Measurements from ENCODE around the gene TMEM178B. TPM values are rescaled to one million over a fixed set of nuclear protein-coding genes. Genes with fewer than 3 reads are reported as not detected.

TMEM178B gene
- total and polyA plus RNA-seq, 2 donors (not counting 1 experiment from before 2014, with no cell fraction given): 0.28 to 0.96 TPM

DNA sequence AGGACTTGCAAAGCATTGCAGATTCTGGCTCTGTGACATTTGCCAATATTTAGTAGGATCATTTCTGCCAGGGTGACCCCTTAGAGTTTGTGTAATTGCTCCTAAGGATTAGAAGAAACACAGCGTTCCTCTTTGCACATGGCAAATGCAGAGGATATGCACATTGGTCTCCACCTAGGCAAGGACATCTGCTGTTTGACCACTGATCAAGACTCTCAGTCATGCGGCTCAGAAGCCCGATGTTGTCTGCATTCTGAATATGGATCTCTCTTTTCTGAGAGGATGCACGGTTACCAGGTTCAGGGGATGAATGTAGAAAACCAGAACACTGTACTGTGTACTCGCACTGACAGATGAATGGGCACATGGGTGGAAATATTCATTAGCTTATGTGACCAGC lies 296.8 kb downstream of the TMEM178B start:
- H3K4me1 Mint-ChIP-seq: no peaks in the 10 kb centered on the region
- H3K4me1 ChIP-seq (ENCODE audit: control insufficient read depth in 2 of 2, insufficient read depth in 2 of 2, low read length in 2 of 2): no peaks in the 10 kb centered on the region
- ChIA-PET POLR2A (no interaction called here), CTCF (no interaction called here)
- no peak overlapping the region for H3K4me3 Mint-ChIP-seq
- intact Hi-C loops (cut with micrococcal nuclease): no loop called here
- no peaks in the 10 kb centered on the region for H3K79me2 ChIP-seq (ENCODE audit: control insufficient read depth, insufficient read depth, low read length)
- no peaks in the 10 kb centered on the region for H4K20me1 ChIP-seq (ENCODE audit: control insufficient read depth, insufficient read depth, low read length, poor library complexity, severe bottlenecking)
- H3K27ac ChIP-seq (ENCODE audit: low read length in 2 of 2): no peak overlapping the region
- no peak overlapping the region for H3K9ac ChIP-seq (ENCODE audit: low read length)
- H3K9me3 ChIP-seq (ENCODE audit: control extremely low read depth in 1 of 3, control insufficient read depth in 2 of 3, insufficient read depth in 1 of 3, low read length in 2 of 3): no peaks in the 10 kb centered on the region
- no peaks in the 10 kb centered on the region for H3K36me3 ChIP-seq (replicated peaks in 1 of 2; ENCODE audit: control extremely low read depth in 1 of 2, control insufficient read depth in 1 of 2, extremely low read depth in 1 of 2, insufficient read depth in 2 of 2, low read length in 1 of 2)
- DNase-seq: no peak
- no peak overlapping the region for H3K4me2 ChIP-seq (replicated peaks; ENCODE audit: low read depth, low read length, poor library complexity, severe bottlenecking)
- WGBS (ENCODE audit: insufficient coverage): 86% methylated on average over 5 of the region's 5 CpGs
- no peaks in the 10 kb centered on the region for H3K9me3 Mint-ChIP-seq (ENCODE audit: insufficient read depth)
- H3K27ac Mint-ChIP-seq: no peak overlapping the region
- no peak for ATAC-seq (ENCODE audit: low read depth)
- no peak for TF ChIP-seq EZH2 (IDR thresholded peaks at IDR 0.05; ENCODE audit: borderline replicate concordance, insufficient read depth, low read depth, low read length, poor library complexity, severe bottlenecking)
- TF ChIP-seq, protein P1, sequence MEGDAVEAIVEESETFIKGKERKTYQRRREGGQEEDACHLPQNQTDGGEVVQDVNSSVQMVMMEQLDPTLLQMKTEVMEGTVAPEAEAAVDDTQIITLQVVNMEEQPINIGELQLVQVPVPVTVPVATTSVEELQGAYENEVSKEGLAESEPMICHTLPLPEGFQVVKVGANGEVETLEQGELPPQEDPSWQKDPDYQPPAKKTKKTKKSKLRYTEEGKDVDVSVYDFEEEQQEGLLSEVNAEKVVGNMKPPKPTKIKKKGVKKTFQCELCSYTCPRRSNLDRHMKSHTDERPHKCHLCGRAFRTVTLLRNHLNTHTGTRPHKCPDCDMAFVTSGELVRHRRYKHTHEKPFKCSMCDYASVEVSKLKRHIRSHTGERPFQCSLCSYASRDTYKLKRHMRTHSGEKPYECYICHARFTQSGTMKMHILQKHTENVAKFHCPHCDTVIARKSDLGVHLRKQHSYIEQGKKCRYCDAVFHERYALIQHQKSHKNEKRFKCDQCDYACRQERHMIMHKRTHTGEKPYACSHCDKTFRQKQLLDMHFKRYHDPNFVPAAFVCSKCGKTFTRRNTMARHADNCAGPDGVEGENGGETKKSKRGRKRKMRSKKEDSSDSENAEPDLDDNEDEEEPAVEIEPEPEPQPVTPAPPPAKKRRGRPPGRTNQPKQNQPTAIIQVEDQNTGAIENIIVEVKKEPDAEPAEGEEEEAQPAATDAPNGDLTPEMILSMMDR (IDR thresholded peaks at IDR 0.05): no peak
- no peak overlapping the region for H3K4me3 ChIP-seq (ENCODE audit: control extremely low read depth in 1 of 5, extremely low read depth in 1 of 5, insufficient read depth in 1 of 5, low read depth in 2 of 5, low read length in 4 of 5)
- no peak overlapping the region for H2AFZ ChIP-seq (ENCODE audit: insufficient read depth, low read depth, low read length, poor library complexity, severe bottlenecking)
- H3K27me3 Mint-ChIP-seq: peaks cover 16% of the 10 kb centered on the region
- no peaks in the 10 kb centered on the region for H3K27me3 ChIP-seq (replicated peaks in 1 of 4; ENCODE audit: control extremely low read depth in 1 of 4, control insufficient read depth in 3 of 4, insufficient read depth in 4 of 4, low read length in 3 of 4)

DNA sequence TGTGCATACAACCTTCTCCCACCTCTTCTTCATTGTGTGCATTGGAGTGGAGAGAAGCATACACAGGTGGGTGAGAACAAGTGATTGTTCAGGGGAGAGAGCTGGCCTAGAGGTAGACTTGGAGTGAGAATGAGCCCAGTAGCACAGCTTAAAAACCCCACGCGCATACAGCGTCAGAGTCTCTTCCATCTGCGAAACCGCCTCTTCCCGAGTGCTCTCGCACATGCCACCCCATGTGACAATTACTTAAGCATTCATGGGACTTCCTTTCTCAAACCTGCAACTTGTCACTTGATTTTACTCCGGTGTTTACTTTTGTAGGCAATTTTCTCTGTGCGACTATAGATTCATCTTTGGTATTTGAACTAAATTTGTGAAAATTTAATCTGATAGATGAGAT lies 300.6 kb downstream of the TMEM178B start:
- H3K4me1 Mint-ChIP-seq: no peaks in the 10 kb centered on the region
- POLR2A ChIA-PET: no interaction called here

More for the DNA sequence above, 300.6 kb downstream of the TMEM178B start:
- intact Hi-C loops (cut with micrococcal nuclease): no loop called here
- H3K9me3 Mint-ChIP-seq (ENCODE audit: insufficient read depth): no peaks in the 10 kb centered on the region
- Histone ChIP-seq H3K4me2 (replicated peaks; ENCODE audit: low read depth, low read length, poor library complexity, severe bottlenecking) (no peak overlapping the region), H3K9ac (ENCODE audit: low read length) (no peak overlapping the region), H2AFZ (ENCODE audit: insufficient read depth, low read depth, low read length, poor library complexity, severe bottlenecking) (no peak overlapping the region), H3K4me3 (ENCODE audit: control extremely low read depth in 1 of 5, extremely low read depth in 1 of 5, insufficient read depth in 1 of 5, low read depth in 2 of 5, low read length in 4 of 5) (no peak overlapping the region), H3K36me3 (replicated peaks in 1 of 2; ENCODE audit: control extremely low read depth in 1 of 2, control insufficient read depth in 1 of 2, extremely low read depth in 1 of 2, insufficient read depth in 2 of 2, low read length in 1 of 2) (no peaks in the 10 kb centered on the region), H3K79me2 (ENCODE audit: control insufficient read depth, insufficient read depth, low read length) (no peaks in the 10 kb centered on the region), H3K27ac (ENCODE audit: low read length in 2 of 2) (no peak overlapping the region), H3K27me3 (replicated peaks in 1 of 4; ENCODE audit: control extremely low read depth in 1 of 4, control insufficient read depth in 3 of 4, insufficient read depth in 4 of 4, low read length in 3 of 4) (no peaks in the 10 kb centered on the region), H4K20me1 (ENCODE audit: control insufficient read depth, insufficient read depth, low read length, poor library complexity, severe bottlenecking) (no peaks in the 10 kb centered on the region), H3K4me1 (ENCODE audit: control insufficient read depth in 2 of 2, insufficient read depth in 2 of 2, low read length in 2 of 2) (no peaks in the 10 kb centered on the region), H3K9me3 (ENCODE audit: control extremely low read depth in 1 of 3, control insufficient read depth in 2 of 3, insufficient read depth in 1 of 3, low read length in 2 of 3) (no peaks in the 10 kb centered on the region)
- DNase-seq: no peak
- no peak overlapping the region for H3K4me3 Mint-ChIP-seq
- H3K27me3 Mint-ChIP-seq: peaks cover 12% of the 10 kb centered on the region
- no peak overlapping the region for H3K27ac Mint-ChIP-seq
- TF ChIP-seq, protein P1 (IDR thresholded peaks at IDR 0.05): no peak
- no peak for TF ChIP-seq EZH2 (IDR thresholded peaks at IDR 0.05; ENCODE audit: borderline replicate concordance, insufficient read depth, low read depth, low read length, poor library complexity, severe bottlenecking)
- CTCF ChIA-PET: no interaction called here
- 97% methylated on average over 6 of the region's 9 CpGs for WGBS (ENCODE audit: insufficient coverage)
- ATAC-seq (ENCODE audit: low read depth): no peak

Measured in B cell (primary cell).